ENCODE results near the gene UPK3A.

Gene UPK3A

DNA sequence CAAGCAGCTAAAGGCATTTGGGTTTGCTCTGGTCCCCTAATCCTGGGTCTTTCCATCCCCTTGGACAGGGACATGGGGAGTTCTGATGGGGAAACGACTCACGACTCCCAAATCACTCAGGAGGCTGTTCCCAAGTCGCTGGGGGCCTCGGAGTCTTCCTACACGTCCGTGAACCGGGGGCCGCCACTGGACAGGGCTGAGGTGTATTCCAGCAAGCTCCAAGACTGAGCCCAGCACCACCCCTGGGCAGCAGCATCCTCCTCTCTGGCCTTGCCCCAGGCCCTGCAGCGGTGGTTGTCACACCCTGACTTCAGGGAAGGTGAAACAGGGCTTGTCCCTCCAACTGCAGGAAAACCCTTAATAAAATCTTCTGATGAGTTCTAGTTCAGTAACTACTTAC, 10.7 kb downstream of the UPK3A start:
- H3K4me3 ChIP-seq (ENCODE audit: low read depth, low read length), result no peak overlapping the region
- TF ChIP-seq, protein P1, sequence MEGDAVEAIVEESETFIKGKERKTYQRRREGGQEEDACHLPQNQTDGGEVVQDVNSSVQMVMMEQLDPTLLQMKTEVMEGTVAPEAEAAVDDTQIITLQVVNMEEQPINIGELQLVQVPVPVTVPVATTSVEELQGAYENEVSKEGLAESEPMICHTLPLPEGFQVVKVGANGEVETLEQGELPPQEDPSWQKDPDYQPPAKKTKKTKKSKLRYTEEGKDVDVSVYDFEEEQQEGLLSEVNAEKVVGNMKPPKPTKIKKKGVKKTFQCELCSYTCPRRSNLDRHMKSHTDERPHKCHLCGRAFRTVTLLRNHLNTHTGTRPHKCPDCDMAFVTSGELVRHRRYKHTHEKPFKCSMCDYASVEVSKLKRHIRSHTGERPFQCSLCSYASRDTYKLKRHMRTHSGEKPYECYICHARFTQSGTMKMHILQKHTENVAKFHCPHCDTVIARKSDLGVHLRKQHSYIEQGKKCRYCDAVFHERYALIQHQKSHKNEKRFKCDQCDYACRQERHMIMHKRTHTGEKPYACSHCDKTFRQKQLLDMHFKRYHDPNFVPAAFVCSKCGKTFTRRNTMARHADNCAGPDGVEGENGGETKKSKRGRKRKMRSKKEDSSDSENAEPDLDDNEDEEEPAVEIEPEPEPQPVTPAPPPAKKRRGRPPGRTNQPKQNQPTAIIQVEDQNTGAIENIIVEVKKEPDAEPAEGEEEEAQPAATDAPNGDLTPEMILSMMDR (IDR thresholded peaks at IDR 0.05; ENCODE audit: low read depth, low read length, missing control alignments), result no peak
- no peak for DNase-seq (ENCODE audit: low read depth)

GRCh38 chr22:45296628-45297297, 12.0 kb downstream of the UPK3A start:
- TF ChIP-seq, protein P1 (IDR thresholded peaks at IDR 0.05; ENCODE audit: low read depth, low read length, missing control alignments), result no peak
- DNase-seq (ENCODE audit: low read depth), result no peak
- H3K4me3 ChIP-seq (ENCODE audit: low read depth, low read length), result no peak overlapping the region

GRCh38 chr22:45298934-45299505, 14.3 kb downstream of the UPK3A start:
- no peak overlapping the region for H3K4me3 ChIP-seq (ENCODE audit: low read depth, low read length)
- TF ChIP-seq, protein P1 (IDR thresholded peaks at IDR 0.05; ENCODE audit: low read depth, low read length, missing control alignments), result no peak
- no peak for DNase-seq (ENCODE audit: low read depth)

DNA sequence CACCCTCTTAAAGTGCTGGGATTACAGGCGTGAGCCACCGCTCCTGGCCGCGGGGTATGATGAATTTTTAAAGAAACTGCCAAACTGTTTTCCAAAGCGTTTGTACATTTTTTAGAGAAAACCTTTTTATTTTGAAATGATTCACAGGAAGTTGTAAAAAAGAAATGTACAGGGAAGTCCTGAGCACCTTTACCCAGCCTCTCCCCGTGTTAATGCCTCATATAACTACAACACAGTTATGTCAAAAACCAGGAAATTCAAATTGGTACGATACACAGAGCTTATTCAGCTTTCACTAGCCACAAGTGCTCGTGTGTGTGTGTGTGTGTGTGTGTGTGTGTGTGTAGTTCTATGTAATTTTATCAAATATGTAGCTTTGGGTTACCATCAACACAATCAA, 18.0 kb downstream of the UPK3A start:
- no peak for DNase-seq (ENCODE audit: low read depth)
- no peak overlapping the region for H3K4me3 ChIP-seq (ENCODE audit: low read depth, low read length)
- TF ChIP-seq, protein P1 (IDR thresholded peaks at IDR 0.05; ENCODE audit: low read depth, low read length, missing control alignments), result no peak

DNA sequence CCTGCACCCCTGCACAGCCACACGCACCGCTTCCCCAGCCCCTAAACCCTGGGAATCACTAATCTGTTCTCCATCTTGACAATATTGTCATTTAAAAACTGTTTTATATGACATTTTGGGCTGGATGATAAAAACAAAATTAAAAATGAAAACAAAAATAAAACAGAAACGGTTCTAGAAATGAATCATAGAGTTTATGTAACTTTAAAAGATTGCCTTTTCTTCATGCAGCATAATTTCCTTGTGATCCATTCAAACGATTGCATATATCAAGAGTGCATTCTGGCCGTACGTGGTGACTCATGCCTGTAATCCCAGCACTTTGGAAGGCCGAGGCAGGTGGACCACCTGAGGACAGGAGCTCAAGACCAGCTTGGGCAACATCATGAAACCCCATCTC, 18.4 kb downstream of the UPK3A start:
- TF ChIP-seq, protein P1 (IDR thresholded peaks at IDR 0.05; ENCODE audit: low read depth, low read length, missing control alignments), result no peak
- no peak overlapping the region for H3K4me3 ChIP-seq (ENCODE audit: low read depth, low read length)
- no peak for DNase-seq (ENCODE audit: low read depth)

GRCh38 chr22:45304971-45305370, 20.2 kb downstream of the UPK3A start:
- no peak for DNase-seq (ENCODE audit: low read depth)
- H3K4me3 ChIP-seq (ENCODE audit: low read depth, low read length), result no peak overlapping the region
- TF ChIP-seq, protein P1 (IDR thresholded peaks at IDR 0.05; ENCODE audit: low read depth, low read length, missing control alignments), result no peak

Measured in GM12864 (cell line).